ENCODE results near the gene ADAMTS16. TPM values are rescaled to one million over a fixed set of nuclear protein-coding genes. Genes with fewer than 3 reads are reported as not detected.

The ADAMTS16 gene
- total RNA-seq, 2 donors from 2014 or later: 0.11 TPM; not detected in 1

DNA sequence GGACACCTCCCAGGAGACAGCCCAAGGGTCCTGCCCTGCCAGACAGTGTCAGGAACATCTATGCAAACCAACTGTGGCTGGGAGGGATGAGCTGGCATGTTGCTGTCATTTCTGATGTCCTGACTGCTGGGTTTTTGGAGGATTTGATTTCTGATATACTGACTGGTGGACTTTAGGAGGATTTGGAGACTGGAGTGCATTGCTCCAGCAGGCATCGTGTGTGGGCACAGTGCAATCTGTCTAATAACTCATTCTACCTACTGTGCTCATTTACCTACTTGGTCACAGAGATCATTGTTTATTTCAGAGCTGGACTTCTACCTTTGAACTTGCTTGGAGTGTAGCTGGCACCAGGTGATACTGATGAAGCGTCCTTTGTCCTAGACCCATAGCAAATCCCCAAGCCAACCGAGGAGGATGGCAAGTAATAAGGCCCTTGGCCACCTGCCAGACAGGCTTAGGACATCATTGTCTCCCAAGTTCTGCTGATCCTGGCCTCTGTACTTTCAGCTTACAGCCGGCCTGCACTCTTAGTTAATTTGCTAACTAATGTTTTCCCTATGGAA is 158.0 kb downstream of the ADAMTS16 start:
- TF ChIP-seq POLR2AphosphoS5 (IDR thresholded peaks at IDR 0.05) (no peak), POLR2A (IDR thresholded peaks at IDR 0.05) (no peak)
- TF ChIP-seq, protein P1, sequence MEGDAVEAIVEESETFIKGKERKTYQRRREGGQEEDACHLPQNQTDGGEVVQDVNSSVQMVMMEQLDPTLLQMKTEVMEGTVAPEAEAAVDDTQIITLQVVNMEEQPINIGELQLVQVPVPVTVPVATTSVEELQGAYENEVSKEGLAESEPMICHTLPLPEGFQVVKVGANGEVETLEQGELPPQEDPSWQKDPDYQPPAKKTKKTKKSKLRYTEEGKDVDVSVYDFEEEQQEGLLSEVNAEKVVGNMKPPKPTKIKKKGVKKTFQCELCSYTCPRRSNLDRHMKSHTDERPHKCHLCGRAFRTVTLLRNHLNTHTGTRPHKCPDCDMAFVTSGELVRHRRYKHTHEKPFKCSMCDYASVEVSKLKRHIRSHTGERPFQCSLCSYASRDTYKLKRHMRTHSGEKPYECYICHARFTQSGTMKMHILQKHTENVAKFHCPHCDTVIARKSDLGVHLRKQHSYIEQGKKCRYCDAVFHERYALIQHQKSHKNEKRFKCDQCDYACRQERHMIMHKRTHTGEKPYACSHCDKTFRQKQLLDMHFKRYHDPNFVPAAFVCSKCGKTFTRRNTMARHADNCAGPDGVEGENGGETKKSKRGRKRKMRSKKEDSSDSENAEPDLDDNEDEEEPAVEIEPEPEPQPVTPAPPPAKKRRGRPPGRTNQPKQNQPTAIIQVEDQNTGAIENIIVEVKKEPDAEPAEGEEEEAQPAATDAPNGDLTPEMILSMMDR (IDR thresholded peaks at IDR 0.05): no peak
- no peaks in the 10 kb centered on the region for H3K27me3 ChIP-seq (replicated peaks; ENCODE audit: insufficient read depth)
- no peak overlapping the region for H3K27ac ChIP-seq
- H3K4me1 ChIP-seq (replicated peaks): no peaks in the 10 kb centered on the region
- intact Hi-C loops (cut with DNase I): no loop called here
- no peaks in the 10 kb centered on the region for H3K9me3 ChIP-seq
- no peaks in the 10 kb centered on the region for H3K36me3 ChIP-seq
- DNase-seq (ENCODE audit: low spot score): no peak
- H3K4me3 ChIP-seq: no peak overlapping the region
- WGBS: 73% methylated on average over 4 of the region's 4 CpGs

DNA sequence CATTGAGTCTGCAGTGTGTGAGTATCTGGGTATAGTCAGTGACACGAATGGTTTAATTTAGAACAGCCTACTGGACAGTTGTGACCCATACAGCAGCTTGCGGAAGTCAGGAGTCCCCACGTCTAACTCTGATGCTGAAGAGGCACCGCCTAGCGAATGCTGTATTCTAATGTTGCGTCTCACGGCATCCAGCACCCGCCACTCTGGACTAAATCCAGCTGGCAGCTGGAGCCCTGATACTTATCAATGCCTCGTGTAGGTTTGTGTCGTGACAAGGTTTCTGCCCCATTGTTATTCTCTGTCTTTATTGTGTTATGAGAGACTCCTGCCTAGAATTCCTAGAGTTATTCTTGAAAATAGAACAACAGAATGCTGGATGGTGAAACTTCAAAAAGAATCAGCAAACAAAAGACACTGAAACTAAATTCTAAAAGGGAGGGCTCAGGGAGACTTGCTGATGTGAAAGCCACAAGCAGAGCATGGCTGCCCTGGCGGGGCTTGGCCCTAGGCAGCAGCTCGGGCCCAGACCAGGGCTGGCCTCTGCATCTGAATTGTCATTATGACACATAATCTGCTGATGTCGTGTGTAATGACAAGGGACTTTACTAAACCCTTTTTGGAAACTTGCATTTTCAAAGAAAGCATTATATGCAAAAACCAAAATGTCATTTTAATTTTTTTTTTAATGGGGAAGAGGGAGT is 158.9 kb downstream of the ADAMTS16 start:
- WGBS: 52% methylated on average over 13 of the region's 13 CpGs
- no peaks in the 10 kb centered on the region for H3K4me1 ChIP-seq (replicated peaks)
- TF ChIP-seq POLR2AphosphoS5 (IDR thresholded peaks at IDR 0.05) (no peak), POLR2A (IDR thresholded peaks at IDR 0.05) (no peak)
- TF ChIP-seq, protein P1 (IDR thresholded peaks at IDR 0.05): no peak
- no peaks in the 10 kb centered on the region for H3K27me3 ChIP-seq (replicated peaks; ENCODE audit: insufficient read depth)
- no peaks in the 10 kb centered on the region for H3K9me3 ChIP-seq
- intact Hi-C loops (cut with DNase I): no loop called here
- no peak overlapping the region for H3K27ac ChIP-seq
- no peaks in the 10 kb centered on the region for H3K36me3 ChIP-seq
- DNase-seq (ENCODE audit: low spot score): no peak
- no peak overlapping the region for H3K4me3 ChIP-seq

DNA sequence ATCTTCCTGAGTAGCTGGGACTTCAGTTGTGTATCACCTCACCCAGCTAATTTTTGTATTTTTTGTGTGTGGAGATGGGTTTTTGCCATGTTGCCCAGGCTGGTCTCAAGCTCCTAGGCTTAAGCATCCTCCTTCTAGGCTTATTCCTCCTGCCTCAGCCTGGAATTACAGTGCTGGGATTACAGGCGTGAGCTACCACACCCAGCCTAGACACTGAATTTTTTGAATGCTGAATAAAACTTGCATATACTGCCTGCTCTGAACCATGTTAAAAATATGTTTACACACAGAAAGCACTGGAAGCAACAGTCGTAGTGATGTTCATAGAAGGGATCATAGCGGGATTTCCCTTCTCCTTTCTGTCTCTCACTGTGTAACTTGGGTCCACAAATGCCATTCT is 161.0 kb downstream of the ADAMTS16 start:
- Histone ChIP-seq H3K4me3 (no peak overlapping the region), H3K36me3 (no peaks in the 10 kb centered on the region), H3K9me3 (no peaks in the 10 kb centered on the region), H3K27me3 (replicated peaks; ENCODE audit: insufficient read depth) (no peaks in the 10 kb centered on the region), H3K4me1 (replicated peaks) (no peaks in the 10 kb centered on the region), H3K27ac (no peak overlapping the region)
- no peak for DNase-seq (ENCODE audit: low spot score)
- intact Hi-C loops (cut with DNase I): no loop called here
- 26% methylated on average over 3 of the region's 3 CpGs for WGBS
- no peak for TF ChIP-seq POLR2A (IDR thresholded peaks at IDR 0.05)
- TF ChIP-seq POLR2AphosphoS5 (IDR thresholded peaks at IDR 0.05): no peak
- TF ChIP-seq, protein P1 (IDR thresholded peaks at IDR 0.05): no peak

DNA sequence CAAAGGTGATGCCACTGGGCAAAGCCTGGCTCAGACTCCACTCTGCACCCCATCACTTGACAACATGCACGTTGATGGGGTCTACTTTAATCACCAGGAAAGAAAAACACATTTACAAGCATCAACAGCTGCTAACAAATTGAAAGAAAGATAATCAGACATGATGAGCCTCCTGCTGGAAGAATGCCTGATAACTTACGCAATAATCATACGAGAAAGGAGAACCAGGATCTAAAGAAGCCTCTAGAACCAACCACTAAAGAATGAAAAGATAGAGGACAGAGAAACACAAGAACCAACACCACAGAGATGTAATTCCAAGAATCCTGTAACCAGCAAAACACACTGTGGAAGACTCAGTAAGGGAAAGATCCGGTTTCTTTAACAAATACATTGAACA is 162.1 kb downstream of the ADAMTS16 start:
- no peak for TF ChIP-seq POLR2A (IDR thresholded peaks at IDR 0.05)
- TF ChIP-seq, protein P1 (IDR thresholded peaks at IDR 0.05): no peak
- TF ChIP-seq POLR2AphosphoS5 (IDR thresholded peaks at IDR 0.05): no peak
- Histone ChIP-seq H3K9me3 (no peaks in the 10 kb centered on the region), H3K4me3 (no peak overlapping the region), H3K27ac (no peak overlapping the region), H3K36me3 (no peaks in the 10 kb centered on the region), H3K27me3 (replicated peaks; ENCODE audit: insufficient read depth) (no peaks in the 10 kb centered on the region), H3K4me1 (replicated peaks) (no peaks in the 10 kb centered on the region)
- DNase-seq (ENCODE audit: low spot score): no peak
- WGBS: 73% methylated on average over 4 of the region's 4 CpGs
- intact Hi-C loops (cut with DNase I): no loop called here

DNA sequence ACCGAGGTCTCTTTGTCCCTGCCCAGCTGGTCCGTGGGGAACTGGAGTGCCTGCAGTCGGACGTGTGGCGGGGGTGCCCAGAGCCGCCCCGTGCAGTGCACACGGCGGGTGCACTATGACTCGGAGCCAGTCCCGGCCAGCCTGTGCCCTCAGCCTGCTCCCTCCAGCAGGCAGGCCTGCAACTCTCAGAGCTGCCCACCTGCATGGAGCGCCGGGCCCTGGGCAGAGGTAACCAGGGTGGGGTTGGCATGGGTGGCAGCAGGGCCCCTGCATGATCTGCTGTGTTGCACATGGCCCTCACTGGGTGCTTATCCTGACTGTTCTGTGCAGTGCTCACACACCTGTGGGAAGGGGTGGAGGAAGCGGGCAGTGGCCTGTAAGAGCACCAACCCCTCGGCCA is 163.1 kb downstream of the ADAMTS16 start:
- WGBS: 97% methylated on average over 14 of the region's 15 CpGs
- Histone ChIP-seq H3K27ac (no peak overlapping the region), H3K27me3 (replicated peaks; ENCODE audit: insufficient read depth) (no peaks in the 10 kb centered on the region), H3K4me3 (no peak overlapping the region), H3K4me1 (replicated peaks) (no peaks in the 10 kb centered on the region), H3K9me3 (no peaks in the 10 kb centered on the region), H3K36me3 (no peaks in the 10 kb centered on the region)
- no peak for DNase-seq (ENCODE audit: low spot score)
- TF ChIP-seq POLR2A (IDR thresholded peaks at IDR 0.05) (no peak), POLR2AphosphoS5 (IDR thresholded peaks at IDR 0.05) (no peak)
- TF ChIP-seq, protein P1 (IDR thresholded peaks at IDR 0.05): no peak
- intact Hi-C loops (cut with DNase I): no loop called here
